Right renal pelvis (tissue), 4 donors: Measurements from ENCODE around the gene TMEM165. TPM values are rescaled to one million over a fixed set of nuclear protein-coding genes. Genes with fewer than 3 reads are reported as not detected.

Source experiments
- DNase-seq, 4 donors: peaks; one replicate each; pipeline ENCODE4 v3.0.0-alpha.2; 2013; ENCODE audit warnings: low read depth in 4 of 4, low spot score in 3 of 4, missing footprints in 1 of 4
- polyA plus RNA-seq, 4 donors: library from polyadenylated mRNA; unstranded; fragments of 120-200 nt; gene quantifications; one replicate each; pipeline ENCODE4 v1.2.1, GENCODE V29; 2013; ENCODE audit not compliant: insufficient read length in 4 of 4

The TMEM165 gene
- polyA plus RNA-seq, 4 donors, result 76.3 to 95.2 (median 88.0) TPM

- DNase-seq, result no peak
Measured at GRCh38 chr4:55366621-55367020, 29.1 kb upstream of the TMEM165 start.

GRCh38 chr4:55367084-55367722 is 28.6 kb upstream of the TMEM165 start:
- DNase-seq, result no peak

GRCh38 chr4:55369968-55370367 is 25.8 kb upstream of the TMEM165 start:
- no peak for DNase-seq

DNA sequence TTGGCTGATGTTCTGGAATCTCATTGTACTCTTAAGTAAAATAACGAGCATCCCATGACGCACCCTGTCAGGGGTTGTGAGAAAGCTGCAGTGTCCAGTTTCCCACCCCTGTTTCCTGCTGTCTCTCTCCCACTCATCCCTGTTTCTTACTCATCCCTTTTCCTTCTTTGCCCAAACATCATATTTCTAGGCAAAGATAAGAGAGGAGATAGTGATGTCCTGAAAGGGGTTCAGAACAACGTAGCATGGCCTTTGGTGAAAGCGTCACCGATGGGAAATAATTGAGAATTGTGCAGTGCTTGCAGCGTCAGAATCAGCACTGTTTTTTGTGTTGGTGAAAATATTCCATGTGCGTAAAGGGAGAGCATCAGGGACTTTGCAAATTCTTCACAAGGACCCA is 23.5 kb upstream of the TMEM165 start:
- no peak for DNase-seq

DNA sequence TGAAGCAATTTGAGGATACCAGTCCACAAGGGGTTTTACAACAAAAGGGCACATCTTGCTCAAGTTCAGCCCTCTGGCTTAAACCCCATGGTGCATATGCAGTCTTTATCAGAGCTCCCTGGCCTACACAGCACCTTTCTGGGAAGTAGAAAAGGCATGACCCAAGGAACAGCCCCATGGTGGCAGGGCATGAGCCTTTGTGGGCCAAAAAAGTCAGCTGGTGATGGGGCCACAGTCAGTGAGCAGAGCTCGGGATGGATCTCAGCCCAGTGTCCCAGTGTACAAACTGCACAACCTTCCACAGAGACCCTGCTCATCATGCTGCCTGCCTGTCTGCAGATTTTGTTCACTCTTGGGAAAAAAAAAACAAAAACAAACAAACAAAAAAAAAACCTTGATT is 22.3 kb upstream of the TMEM165 start:
- no peak for DNase-seq

GRCh38 chr4:55376698-55377097 is 19.1 kb upstream of the TMEM165 start:
- no peak for DNase-seq

- DNase-seq, result no peak
Measured at GRCh38 chr4:55378617-55379467, 16.9 kb upstream of the TMEM165 start.

GRCh38 chr4:55380576-55380975 is 15.2 kb upstream of the TMEM165 start:
- DNase-seq, result no peak

- DNase-seq, result no peak
Measured at GRCh38 chr4:55381502-55381901, 14.3 kb upstream of the TMEM165 start.

DNA sequence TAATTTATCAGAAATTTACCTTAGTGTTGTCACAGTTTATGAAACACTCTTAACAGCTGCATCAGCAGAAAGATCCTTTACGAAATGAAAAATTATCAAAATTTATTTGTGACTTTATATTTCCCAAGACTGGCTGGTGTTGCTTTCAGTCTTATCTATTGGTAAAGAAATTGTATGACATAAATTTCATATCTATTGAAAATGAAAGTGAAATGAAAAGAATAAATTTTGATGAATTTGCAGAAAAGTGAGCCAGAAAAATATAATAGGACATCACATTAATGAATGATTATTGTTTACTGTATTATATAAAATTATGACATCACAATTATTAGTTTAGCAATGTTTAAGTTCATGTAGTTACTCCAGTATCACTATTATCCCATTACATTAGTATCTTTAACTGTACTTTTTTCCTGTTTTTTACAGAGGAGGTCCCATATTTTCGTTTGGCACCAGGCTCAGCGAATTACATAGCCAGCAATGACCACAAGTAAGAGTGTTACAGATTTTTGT is 13.2 kb upstream of the TMEM165 start:
- no peak for DNase-seq

DNA sequence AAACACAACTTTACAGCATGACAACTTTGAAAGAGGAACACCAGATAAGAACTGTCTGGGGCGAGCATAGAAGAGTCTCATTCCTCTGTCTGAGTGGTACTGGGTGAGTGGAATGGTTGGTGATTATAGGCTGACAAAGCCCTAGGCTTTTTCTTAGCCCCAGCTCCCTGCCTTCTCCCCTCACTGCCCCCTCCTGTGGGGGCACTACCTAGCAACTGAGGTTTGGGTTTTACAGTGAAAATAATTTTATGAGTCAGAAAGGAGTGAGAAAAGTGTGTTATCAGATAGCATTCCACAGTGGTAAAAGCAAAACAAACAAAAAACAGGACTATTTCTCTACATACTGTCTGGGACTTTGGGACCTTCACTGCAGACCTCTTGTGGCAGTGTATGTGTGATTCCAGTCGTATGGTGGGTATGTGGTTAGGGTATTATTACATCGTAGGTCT is 10.5 kb upstream of the TMEM165 start:
- no peak for DNase-seq

GRCh38 chr4:55386073-55386472 is 9.7 kb upstream of the TMEM165 start:
- DNase-seq, result no peak

- DNase-seq, result no peak
Measured at GRCh38 chr4:55386840-55387239, 8.9 kb upstream of the TMEM165 start.

- no peak for DNase-seq
Measured at GRCh38 chr4:55393461-55394320, 2.1 kb upstream of the TMEM165 start.

DNA sequence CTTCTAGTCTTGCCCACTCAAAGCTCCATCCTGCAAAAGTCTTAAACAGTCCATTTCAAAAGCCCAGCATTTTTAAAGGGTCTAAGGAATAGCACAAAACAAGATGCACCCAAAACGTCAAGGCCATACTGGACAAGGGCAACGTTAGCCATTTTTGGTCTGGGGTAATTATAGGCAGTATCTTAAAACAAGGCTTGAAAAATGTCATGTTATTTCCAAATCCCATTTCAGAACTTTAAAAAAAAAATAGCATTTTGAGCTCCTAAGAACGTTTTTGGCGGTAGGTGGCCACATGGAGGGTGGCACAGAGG is 584 bp upstream of the TMEM165 start:
- DNase-seq, result no peak

DNA sequence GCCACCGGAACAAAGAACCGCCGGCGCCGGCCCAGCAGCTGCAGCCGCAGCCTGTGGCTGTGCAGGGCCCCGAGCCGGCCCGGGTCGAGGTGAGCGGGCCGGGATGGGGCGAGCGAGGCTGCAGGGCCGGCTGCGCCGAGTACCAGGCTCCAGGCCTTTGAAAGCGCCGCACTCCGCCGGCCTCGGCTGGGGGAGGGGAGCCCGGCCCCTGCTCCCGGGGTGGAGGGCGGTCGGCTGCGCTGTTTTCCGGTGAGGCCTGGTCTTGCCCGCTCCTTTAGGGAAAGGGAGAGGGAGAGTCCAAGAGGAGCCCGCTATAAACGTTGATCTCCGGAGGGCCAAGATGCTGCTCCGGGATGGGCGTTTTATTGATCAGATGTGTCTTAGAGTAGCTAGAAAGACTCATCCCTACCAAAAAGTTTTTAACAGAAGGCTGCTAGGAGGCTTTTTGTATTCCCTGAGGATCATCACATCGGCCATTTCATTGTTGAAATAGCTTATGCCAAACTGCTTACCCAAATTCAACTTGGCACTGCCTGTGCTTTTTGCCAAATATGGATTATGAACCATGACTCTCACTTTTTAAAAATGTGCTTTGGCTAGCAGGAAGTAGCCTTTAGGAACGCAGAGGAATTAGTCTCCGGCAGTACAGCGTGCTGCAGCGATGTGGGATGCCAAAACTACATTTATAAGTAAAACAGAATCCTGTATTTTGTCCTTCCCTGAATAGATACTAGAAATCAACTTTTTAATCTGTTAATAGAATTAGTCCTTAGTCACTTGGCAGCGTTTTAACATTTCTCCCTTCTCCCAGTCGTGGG is 760 bp downstream of the TMEM165 start:
- peak in 2 of 4 donors; percentile 40 to 41 for DNase-seq

DNA sequence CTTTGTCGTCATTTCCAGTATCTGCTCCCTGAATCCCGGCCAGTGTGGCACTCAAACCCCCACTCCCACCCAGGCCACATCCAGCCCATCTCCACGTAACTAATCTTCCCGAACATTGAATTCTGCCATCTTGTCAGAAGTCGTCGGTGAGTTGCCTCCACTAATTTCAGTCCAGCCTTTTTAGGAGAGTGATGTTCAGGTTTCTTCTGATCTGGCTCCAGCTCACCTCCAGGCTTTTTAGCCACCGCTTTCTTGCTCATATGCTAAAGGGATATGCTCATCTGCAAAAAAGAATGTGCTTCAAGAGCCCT is 1.3 kb downstream of the TMEM165 start:
- no peak for DNase-seq

GRCh38 chr4:55397520-55398321 is 2.0 kb downstream of the TMEM165 start:
- DNase-seq, result no peak

DNA sequence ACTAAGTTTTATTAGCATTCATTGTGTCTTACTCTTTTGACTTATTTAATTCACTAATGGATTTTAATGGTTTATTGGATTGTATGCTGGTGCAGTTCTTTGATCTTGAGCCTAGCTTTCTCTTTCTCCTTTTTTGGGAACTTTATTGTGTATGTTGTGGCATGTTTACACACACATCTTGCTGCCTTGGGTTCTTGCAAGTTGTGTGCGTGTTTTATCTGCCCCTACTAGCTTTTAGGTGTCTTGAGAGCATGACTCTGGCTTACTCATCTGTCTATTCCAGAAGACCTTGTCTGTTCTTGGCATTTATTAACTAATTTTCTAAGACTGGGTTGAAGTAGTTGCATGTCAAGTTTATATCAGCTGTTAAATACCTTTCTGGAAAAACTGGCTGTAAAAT is 2.7 kb downstream of the TMEM165 start:
- no peak for DNase-seq

DNA sequence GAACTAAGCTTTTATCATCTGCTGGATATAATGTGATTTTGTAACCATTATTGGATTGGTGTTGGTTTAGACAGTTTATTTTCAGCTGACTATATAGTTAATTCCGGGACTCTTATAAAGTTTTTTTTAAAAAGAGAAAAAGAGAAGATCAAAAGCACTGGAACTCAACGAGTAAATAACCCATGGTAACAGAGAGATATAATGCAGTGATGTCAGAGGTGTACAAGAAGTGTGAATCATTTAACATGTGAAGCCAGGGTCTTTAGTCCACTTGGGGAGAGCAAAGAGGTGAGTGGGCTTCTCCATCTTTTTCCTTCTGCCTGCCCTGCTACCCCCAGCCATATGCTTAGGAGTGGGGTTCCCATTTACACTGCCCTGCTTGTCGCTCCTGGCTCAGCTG is 3.2 kb downstream of the TMEM165 start:
- DNase-seq, result no peak
